Panc1 (cell line): Measurements from ENCODE around the gene SLC16A5. TPM values are rescaled to one million over a fixed set of nuclear protein-coding genes. Genes with fewer than 3 reads are reported as not detected.
A peak's percentile ranks its signal among the peaks of the same experiment; 100 is the strongest.

Experiments used
- ATAC-seq: fragments of 200-7000 bp; cut with Tn5 transposase; 2 replicates; pipeline ENCODE4 v1.9.1; 2020; ENCODE audit warnings: mild to moderate bottlenecking, moderate library complexity
- BruUV-seq: library from RNA; stranded (reverse); fragments of 400-500 nt; replicated peaks from 2 replicates; lab custom pipeline; 2021; lab: Mats Ljungman, UMichigan
- CTCF ChIA-PET: fragments of 300-600 bp; sonication (Branson Sonifier 250); formaldehyde crosslinking; loops from one replicate; lab custom pipeline; 2022; ENCODE audit warnings: antibody characterized with exemption; lab: Charles Lee
- POLR2A ChIA-PET: fragments of 300-600 bp; sonication (Branson Sonifier 250); formaldehyde crosslinking; loops from one replicate; lab custom pipeline; 2022; ENCODE audit warnings: antibody characterized with exemption; lab: Charles Lee
- DNase-seq: peaks from one replicate; pipeline ENCODE4 v3.0.0-alpha.2; 2010; ENCODE audit warnings: low read depth, low spot score
- H3K27ac ChIP-seq: 2 replicates; pipeline ENCODE4 v1.5.1; 2011; ENCODE audit warnings: mild to moderate bottlenecking, low read length, inconsistent platforms
- H3K27me3 ChIP-seq: fragments of 200-500 bp; sonication (Bioruptor generic); 2 replicates; pipeline ENCODE4 v1.6.0; 2014; ENCODE audit warnings: low read length, inconsistent platforms; ENCODE audit not compliant: control insufficient read depth, insufficient read depth
- H3K36me3 ChIP-seq: fragments of 200-500 bp; sonication (Bioruptor generic); 2 replicates; pipeline ENCODE4 v1.5.1; 2014; ENCODE audit warnings: inconsistent platforms, mild to moderate bottlenecking, low read length, moderate library complexity; ENCODE audit not compliant: control insufficient read depth, insufficient read depth
- H3K4me1 ChIP-seq: 2 replicates; pipeline ENCODE4 v1.5.1; 2011; ENCODE audit warnings: inconsistent platforms, mild to moderate bottlenecking, low read length, moderate library complexity; ENCODE audit not compliant: control insufficient read depth, insufficient read depth
- H3K4me3 ChIP-seq, 2 experiments: 2 replicates each; pipeline ENCODE4 v1.5.1; 2011 to 2012; ENCODE audit warnings: low read depth in 2 of 2, low read length in 2 of 2, mild to moderate bottlenecking in 2 of 2, inconsistent platforms in 1 of 2, moderate library complexity in 1 of 2
- H3K9me3 ChIP-seq: fragments of 200-500 bp; sonication (Bioruptor generic); 2 replicates; pipeline ENCODE4 v1.5.1; 2014; ENCODE audit warnings: low read depth, mild to moderate bottlenecking, inconsistent platforms, low read length, moderate library complexity; ENCODE audit not compliant: control insufficient read depth, insufficient read depth
- CTCF ChIP-seq: fragments of 450-650 bp; IDR thresholded peaks from 2 replicates; pipeline ENCODE4 v1.5.1; 2017; ENCODE audit warnings: mild to moderate bottlenecking
- POLR2AphosphoS5 ChIP-seq: IDR thresholded peaks from 2 replicates; pipeline ENCODE4 v1.6.1; 2012; ENCODE audit warnings: mild to moderate bottlenecking, low read depth, low read length, moderate library complexity
- REST ChIP-seq, 2 experiments: IDR thresholded peaks; 2 replicates each; pipeline ENCODE4 v1.6.1; 2011 to 2012; ENCODE audit warnings: low read depth in 2 of 2, control low read depth in 1 of 2, low read length in 1 of 2, mild to moderate bottlenecking in 1 of 2, moderate library complexity in 1 of 2; ENCODE audit not compliant: insufficient read depth in 1 of 2
- SIN3A ChIP-seq: IDR thresholded peaks from 2 replicates; pipeline ENCODE4 v1.6.1; 2012; ENCODE audit warnings: low read depth, mild to moderate bottlenecking, low read length, moderate library complexity, borderline replicate concordance; ENCODE audit not compliant: insufficient read depth
- TCF7L2 ChIP-seq: IDR thresholded peaks from 2 replicates; pipeline ENCODE4 v1.6.1; 2011; ENCODE audit warnings: mild to moderate bottlenecking, low read depth, low read length, inconsistent platforms
- in situ Hi-C: cut with HindIII; loops from 2 replicates; pipeline ENCODE4 v1.10.0; 2016; ENCODE audit warnings: low sequenced_read_pairs, low pct_unique_long_range_greater_than_20kb
- intact Hi-C: fragments of 100-400 bp; cut with micrococcal nuclease; formaldehyde crosslinking; loops from one replicate; pipeline ENCODE4 v1.10.0; 2022; ENCODE audit not compliant: unreplicated experiment
- total RNA-seq: library from RNA; stranded (reverse); gene quantifications from one replicate; pipeline ENCODE4 v1.2.1, GENCODE V29; 2021; ENCODE audit not compliant: unreplicated experiment

The SLC16A5 gene
- total RNA-seq, 1 experiment from 2014 or later, result 46.6 TPM

GRCh38 chr17:75128694-75129505 is 41.1 kb downstream of the SLC16A5 start:
- Histone ChIP-seq H3K4me1 (peaks cover 40% of the 10 kb centered on the region), H3K9me3 (no peaks in the 10 kb centered on the region), H3K27ac (peak overlapping the region; percentile 29; the same call in 1 of the 2 replicates), H3K36me3 (peaks cover 3% of the 10 kb centered on the region; the same call in 1 of the 2 replicates), H3K4me3 (no peak overlapping the region), H3K27me3 (no peaks in the 10 kb centered on the region)
- TF ChIP-seq CTCF (no peak), POLR2AphosphoS5 (peak; percentile 0), TCF7L2 (no peak), SIN3A (no peak)
- intact Hi-C loops (no loop called here), in situ Hi-C loops (no loop called here)
- ChIA-PET CTCF (interaction anchor here (0.6 to 1.0 kb wide), 2 partner anchors 15 to 68 kb away, joined by 4 to 6 read pairs; no protein-coding TSS in a partner anchor), POLR2A (no interaction called here)
- ATAC-seq (no peak), DNase-seq (no peak)
- BruUV-seq, result no TSS peak

- POLR2A ChIA-PET, result interaction anchor here (0.6 kb wide), 1 partner anchor 66 kb away, joined by 8 read pairs; no protein-coding TSS in a partner anchor
- no peak for ATAC-seq
- intact Hi-C loops, result no loop called here
These were observed 41.8 kb downstream of the SLC16A5 start for GRCh38 chr17:75129576-75129975.

More at GRCh38 chr17:75129576-75129975, 41.8 kb downstream of the SLC16A5 start:
- Histone ChIP-seq H3K4me3 (no peak overlapping the region; a peak in 1 of 4 replicates), H3K36me3 (peaks cover 3% of the 10 kb centered on the region; the same call in 1 of the 2 replicates), H3K4me1 (peaks cover 33% of the 10 kb centered on the region), H3K27me3 (no peaks in the 10 kb centered on the region), H3K9me3 (no peaks in the 10 kb centered on the region), H3K27ac (peak overlapping the region; percentile 93)
- no TSS peak for BruUV-seq
- CTCF ChIA-PET, result interaction anchor here (0.6 to 2.8 kb wide), 2 partner anchors 15 to 67 kb away, joined by 6 to 12 read pairs; no protein-coding TSS in a partner anchor
- TF ChIP-seq POLR2AphosphoS5 (peak; percentile 21; the same call in 1 of the 2 replicates), REST (IDR thresholded peaks at IDR 0.05; ENCODE audit: insufficient read depth in 1 of 2, low read depth in 2 of 2, low read length in 1 of 2) (no peak)
- in situ Hi-C loops, result no loop called here
- no peak for DNase-seq
